ENCODE results near the gene MACIR. TPM values are rescaled to one million over a fixed set of nuclear protein-coding genes. Genes with fewer than 3 reads are reported as not detected.

Gene MACIR
- polyA plus RNA-seq, 3 donors, result 19.5 to 21.5 (median 19.7) TPM

DNA sequence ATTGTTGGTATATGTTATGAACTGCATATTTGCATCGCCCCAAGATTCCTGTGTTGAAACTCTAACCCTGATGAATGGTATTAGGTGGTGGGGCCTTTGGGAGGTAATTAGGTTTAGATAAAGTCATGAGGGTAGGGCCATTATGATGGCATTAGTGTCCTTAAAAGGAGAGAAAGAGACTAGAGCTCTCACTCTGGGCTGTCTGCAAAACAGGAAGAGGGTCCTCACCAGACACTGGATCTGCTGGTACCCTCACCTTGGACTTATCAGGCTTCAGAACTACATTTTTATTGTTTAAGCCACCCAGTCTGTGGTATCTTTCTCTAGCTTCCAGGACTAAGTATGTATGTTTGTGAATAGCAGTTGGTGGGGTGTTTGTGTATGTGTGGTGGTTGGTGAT, 68.9 kb downstream of the MACIR start:
- no peak for DNase-seq (ENCODE audit: extremely low read depth in 1 of 11, low read depth in 9 of 11, low spot score in 4 of 11)

DNA sequence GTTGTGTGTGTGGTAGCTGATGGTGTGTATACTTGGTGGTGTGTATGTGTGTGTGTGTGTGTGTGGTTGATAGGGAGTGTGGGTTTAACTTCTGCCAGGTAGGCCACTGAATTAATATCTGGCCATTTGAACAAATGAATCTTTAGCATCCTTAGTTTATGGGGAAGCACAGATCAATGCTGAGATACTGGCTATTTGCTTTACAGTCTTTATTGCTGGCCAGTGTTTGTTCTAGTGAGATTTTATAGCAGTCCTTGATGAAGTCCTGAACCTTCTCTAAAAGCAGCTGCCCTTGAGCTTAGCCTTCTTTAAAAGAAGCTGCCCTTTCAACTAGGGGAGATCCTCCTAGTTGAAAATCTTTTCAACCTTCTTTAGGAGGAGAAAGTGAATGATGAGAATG, 69.3 kb downstream of the MACIR start:
- no peak for DNase-seq (ENCODE audit: extremely low read depth in 1 of 11, low read depth in 9 of 11, low spot score in 4 of 11)

Other genes starting within 250 kb of the MACIR start
- gene GIN1, start 138.6 kb upstream of the MACIR start, polyA plus RNA-seq (ENCODE audit: insufficient read length in 3 of 3), result 10 to 100 TPM; 13.6 to 14.8 (median 13.8) TPM
- 100 to 1,000 TPM in 1 of 3 donors, 10 to 100 TPM in 2; 68.0 to 101 (median 97.4) TPM for gene PPIP5K2, start 138.5 kb upstream of the MACIR start, polyA plus RNA-seq (ENCODE audit: insufficient read length in 3 of 3)

Measured in renal cortex interstitium (tissue), 11 donors.